ENCODE data around the gene KIF18A.

DNA sequence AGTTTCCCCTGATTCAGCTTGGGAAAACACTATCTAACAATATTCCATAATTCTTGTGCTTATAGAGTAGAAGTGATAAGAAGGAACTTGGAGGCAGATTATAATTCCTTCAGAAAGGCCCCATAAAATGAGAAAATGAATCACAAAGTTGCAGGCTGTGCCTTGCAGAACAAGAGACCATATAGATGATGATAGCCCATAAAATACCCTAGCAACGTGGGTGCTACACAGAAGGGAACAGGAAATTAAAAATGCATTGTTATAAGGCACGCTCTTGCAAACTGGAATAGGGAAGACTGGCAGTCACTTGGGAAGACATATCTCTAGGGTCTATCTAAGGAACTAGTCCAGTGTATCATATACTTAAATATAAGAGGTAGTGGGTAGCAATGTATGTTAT, 67.6 kb downstream of the KIF18A start:
- TF ChIP-seq, protein P1, sequence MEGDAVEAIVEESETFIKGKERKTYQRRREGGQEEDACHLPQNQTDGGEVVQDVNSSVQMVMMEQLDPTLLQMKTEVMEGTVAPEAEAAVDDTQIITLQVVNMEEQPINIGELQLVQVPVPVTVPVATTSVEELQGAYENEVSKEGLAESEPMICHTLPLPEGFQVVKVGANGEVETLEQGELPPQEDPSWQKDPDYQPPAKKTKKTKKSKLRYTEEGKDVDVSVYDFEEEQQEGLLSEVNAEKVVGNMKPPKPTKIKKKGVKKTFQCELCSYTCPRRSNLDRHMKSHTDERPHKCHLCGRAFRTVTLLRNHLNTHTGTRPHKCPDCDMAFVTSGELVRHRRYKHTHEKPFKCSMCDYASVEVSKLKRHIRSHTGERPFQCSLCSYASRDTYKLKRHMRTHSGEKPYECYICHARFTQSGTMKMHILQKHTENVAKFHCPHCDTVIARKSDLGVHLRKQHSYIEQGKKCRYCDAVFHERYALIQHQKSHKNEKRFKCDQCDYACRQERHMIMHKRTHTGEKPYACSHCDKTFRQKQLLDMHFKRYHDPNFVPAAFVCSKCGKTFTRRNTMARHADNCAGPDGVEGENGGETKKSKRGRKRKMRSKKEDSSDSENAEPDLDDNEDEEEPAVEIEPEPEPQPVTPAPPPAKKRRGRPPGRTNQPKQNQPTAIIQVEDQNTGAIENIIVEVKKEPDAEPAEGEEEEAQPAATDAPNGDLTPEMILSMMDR (IDR thresholded peaks at IDR 0.05) = no peak
- TF ChIP-seq POLR2A (IDR thresholded peaks at IDR 0.05) = no peak
- no peak for TF ChIP-seq POLR2AphosphoS5 (IDR thresholded peaks at IDR 0.05)
